Measurements from ENCODE around the gene CFAP251. TPM values are rescaled to one million over a fixed set of nuclear protein-coding genes. Genes with fewer than 3 reads are reported as not detected.
"Not testable (repeated sequence)": the region's sequence is repeated elsewhere in the genome, so short reads cannot be mapped to it uniquely, and the experiment has no call there.

The CFAP251 gene
- polyA plus RNA-seq, 3 donors: 7.8 to 16.1 (median 15.4) TPM

DNA sequence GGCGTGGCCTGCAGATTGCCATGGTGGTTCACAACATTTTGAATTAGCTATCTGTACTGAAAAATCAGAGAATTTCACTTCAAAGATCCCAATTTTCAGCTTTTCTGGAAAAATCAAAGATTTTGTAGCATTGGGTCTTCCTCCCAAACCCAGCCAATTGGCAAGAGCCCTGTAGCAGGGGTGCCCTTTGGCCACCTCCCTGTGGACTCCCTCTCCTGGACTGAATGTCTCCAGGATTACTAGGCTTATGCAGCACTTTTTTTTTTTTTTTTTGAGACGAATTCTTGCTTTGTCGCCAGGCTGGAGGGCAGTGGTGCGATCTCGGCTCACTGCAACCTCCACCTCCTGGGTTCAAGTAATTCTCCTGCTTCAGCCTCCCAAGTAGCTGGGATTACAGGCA lies 20.1 kb upstream of the CFAP251 start:
- DNase-seq: no peak

DNA sequence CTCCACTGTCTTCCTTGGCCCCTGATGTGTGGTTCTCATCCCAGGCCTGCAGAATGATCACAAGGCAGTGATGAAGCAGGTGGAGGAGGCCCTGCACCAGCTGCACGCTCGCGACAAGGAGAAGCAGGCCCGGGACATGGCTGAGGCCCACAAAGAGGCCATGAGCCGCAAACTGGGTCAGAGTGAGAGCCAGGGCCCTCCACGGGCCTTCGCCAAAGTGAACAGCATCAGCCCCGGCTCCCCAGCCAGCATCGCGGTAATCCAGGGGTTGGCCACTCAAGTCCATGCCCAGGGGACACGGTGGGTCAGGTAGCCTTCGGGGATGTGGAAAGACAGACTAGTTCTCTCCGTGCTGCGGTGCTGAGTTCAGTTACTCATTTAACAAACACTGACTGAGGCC lies 18.8 kb upstream of the CFAP251 start:
- DNase-seq: no peak

DNA sequence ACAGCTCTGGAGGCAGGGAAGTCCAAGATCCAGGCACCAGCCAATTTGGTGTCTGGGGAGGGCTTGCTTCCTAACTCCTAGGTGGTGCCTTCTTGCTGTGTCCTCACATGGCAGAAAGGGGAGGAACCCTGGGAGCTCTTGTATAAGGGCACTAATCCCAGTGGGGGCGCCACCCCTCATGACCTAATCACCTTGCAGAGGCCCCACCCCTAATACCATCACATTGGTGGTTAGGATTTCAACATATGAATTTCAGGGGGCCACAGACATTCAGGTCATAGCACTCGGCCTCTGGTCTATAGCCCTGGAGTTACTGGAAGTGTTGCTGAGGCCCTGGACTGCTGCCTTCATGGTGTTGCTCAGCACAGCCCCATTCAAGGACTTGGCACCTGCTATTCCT lies 15.2 kb upstream of the CFAP251 start:
- DNase-seq: no peak

DNA sequence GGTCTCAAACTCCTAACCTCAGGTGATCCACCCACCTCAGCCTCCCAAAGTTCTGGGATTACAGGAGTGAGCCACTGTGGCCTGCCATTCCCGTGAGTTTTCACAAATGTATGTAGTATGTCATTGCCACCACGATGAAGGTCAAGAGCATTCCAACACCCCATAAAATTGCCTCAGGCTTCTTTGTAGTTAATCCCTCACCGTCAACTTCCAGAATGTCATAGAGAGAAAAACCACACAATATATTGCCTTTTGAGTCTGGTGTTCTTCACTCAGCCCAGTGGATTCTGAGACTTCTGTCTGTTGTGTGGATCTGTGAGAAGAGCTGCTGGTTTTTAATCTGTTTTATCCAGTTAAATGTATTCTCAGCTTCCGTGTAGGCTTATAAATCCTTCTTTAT lies 12.6 kb upstream of the CFAP251 start:
- no peak for DNase-seq

DNA sequence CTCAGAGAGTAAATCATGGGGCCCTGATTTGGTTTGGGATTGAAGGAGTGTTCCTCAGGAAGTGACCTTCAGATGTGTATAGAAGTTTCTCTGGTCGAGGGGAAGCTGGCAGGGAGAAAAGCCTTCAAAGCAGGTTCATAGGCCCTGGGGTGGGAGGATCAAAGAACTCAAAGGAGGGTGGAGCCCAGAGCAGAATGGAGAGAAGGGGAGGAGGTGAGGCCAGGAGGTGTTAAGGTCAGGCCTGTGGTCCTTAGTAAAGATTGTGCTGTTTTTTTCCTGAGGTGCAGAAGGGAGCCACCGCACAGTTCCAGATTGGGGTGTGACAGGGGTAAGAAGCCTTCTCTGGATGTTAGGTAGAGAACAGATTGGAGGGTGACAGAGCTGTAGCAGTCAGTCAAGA lies 9.7 kb upstream of the CFAP251 start:
- DNase-seq: no peak

DNA sequence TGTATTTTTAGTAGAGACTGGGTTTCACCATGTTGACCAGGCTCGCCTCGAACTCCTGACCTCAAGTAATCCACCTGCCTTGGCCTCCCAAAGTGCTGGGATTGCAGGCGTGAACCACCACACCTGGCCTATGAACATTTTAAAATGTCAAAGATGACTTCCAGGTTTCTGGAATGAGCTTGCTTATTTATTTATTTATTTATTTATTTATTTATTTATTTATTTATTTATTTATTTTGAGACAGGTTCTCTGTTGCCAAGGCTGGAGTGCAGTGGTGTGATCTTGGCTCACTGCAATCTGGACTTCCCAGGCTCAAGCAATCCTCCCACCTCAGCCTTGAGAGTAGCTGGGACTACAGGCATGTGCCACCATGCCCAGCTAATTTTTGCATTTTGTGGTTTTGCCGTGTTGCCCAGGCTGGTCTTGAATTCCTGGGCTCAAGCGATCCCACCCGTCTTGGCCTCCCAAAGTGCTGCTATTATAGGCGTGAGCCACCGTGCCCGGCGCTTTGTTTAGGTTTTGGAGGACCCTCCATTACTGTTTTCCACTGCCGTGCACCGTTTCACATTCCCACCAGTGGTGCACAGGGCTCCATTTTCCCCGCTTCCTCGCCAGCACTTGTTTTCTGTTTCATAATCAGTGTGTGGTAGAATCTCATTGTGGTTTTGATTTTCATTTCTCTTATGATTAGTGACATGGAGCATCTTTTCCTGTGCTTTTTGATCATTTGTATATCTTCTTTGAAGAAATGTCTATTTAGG lies 6.4 kb upstream of the CFAP251 start:
- no peak for DNase-seq

DNA sequence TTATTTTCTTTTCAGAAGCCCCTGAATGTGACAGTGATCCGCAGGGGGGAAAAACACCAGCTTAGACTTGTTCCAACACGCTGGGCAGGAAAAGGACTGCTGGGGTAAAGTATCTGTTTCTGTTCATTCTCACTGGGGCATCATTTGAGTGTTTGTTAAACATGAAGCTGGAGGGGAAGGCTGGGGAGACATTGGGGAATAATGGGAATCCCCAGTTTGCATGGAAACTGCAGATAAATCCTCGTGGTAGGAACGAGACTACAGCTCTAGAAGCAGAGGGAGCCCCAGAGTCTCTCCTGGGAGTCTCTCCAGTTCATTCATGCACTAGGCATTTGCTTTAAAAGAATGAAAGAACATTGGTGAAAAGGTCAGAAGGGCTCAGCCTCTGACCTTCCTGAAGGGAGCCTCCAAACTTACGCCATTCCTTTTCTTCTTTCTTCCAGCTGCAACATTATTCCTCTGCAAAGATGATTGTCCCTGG lies 2.5 kb upstream of the CFAP251 start:
- no peak for DNase-seq

DNA sequence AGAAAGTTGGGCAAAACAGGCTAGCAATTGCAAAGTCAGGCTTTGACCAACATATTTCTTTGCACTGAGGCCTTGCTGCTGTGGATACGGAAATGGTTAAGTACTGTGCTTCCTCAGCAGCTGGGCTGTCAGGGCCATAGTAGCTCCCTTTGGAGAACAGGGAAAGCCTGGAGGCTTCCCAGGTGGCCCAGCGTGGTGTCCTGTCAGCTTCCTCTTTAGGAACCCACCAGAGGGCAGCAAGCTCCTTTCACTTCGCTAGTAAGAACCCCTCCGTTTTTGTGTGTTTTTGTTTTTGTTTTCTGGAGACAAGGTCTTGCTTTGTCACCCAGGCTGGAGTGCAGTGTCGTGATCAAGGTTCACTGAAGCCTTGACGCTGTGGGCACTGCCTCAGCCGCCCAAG lies 1.7 kb upstream of the CFAP251 start:
- peak; percentile 48 for DNase-seq

DNA sequence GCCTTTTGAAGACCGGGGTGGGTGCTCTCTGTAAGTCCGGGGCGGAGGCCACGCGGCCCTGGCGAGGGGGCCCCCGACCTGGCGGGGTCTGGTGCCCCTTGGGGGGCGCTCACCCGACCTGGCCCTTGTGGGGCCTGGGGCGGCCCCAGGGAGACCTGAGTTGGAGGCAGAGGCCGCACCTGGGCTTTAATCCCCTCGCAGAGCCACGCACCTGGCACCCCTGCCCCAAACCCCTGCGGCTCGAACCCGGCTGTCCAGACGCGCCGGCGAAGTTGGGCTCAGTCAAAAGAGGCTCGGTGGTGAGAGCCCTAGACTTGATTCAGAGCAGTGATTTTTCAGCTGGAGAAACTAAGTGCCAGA lies 267 bp downstream of the CFAP251 start:
- peak; percentile 7 for DNase-seq

DNA sequence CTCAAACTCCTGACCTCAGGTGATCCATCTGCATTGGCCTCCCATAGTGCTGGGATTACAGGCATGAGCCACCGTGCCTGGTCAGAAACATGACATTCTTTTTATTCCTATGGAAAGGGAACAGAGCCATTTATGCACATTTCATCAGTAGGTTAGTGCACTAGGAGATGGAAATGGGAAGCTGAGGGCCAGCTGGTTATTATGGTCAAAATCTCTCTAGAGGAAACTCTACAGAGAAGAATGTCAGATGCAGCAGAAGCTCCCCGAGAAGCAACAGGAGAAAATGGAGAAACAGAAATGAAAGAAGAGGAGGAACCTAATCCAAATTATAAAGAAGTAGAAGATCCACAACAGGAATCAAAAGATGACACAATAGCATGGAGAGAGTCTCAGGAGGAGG lies 2.7 kb downstream of the CFAP251 start:
- DNase-seq: no peak

DNA sequence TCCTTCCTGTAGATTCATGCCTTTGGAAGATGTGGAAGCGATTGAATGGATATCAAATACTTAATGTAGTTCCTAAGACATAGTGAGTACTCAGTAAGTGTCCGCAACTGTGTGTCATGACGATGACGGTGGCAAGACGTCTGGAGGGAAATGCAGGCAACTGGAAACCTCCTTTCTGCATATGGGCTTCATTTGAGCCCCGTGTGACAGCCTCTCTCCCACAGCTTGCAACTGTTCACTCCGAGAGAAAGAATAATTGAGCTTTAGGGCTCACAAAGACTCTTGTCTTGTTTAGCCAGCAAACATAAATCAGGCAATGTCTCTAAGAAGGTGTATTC lies 6.9 kb downstream of the CFAP251 start:
- DNase-seq: peak; percentile 55

DNA sequence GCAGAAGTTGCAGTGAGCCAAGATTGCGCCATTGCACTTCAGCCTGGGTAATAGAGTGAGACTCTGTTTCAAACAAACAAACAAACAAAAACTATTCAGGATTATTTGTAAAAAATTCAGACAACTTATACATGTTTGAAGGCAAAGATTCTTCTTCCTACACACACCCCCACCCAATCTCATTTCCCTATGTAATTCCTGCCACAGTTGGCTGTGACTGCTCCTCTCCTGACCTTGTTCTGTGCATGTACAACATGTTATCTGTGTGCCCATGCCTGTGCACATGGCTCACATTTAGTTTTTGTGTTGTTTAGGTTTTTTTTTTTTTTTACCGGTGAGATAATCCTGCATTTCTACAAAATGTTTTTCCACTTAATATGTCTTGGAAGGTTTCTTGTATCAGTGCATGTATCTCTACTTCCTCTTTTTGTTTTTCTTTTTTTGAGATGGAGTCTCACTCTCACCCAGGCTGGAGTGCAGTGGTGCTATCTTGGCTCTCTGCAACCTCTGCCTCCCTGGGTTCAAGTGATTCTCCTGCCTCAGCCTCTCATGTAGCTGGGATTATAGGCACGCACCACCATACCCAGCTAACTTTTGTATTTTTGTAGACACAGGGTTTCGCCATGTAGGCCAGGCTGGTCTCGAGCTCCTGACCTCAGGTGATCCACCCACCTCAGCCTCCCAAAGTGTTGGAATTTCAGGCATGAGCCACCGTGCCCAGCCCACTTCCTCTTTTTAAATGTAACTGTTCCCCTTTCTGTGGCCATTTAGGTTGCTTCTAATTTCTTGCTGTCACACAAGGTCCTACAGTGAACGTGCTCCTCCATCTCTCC lies 8.7 kb downstream of the CFAP251 start:
- DNase-seq: no peak

DNA sequence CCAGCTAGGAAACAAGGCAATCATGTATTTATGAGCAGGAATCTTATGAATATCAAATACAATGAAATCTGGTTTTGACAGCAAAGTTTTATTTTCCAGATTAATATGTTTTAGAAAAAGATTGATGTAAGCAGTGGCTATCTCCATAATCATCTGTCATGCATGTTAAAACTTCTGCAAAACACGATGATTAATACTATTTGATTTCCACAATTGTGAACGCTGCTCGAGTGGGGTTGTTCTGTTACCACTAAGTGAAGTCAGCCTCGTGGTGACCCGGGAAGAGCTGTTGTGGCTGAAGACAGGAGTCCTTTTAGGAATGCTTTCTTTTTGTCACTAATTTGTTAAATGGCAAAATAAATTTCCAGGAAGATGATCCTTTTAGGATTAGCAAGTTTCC lies 9.4 kb downstream of the CFAP251 start:
- DNase-seq: no peak

DNA sequence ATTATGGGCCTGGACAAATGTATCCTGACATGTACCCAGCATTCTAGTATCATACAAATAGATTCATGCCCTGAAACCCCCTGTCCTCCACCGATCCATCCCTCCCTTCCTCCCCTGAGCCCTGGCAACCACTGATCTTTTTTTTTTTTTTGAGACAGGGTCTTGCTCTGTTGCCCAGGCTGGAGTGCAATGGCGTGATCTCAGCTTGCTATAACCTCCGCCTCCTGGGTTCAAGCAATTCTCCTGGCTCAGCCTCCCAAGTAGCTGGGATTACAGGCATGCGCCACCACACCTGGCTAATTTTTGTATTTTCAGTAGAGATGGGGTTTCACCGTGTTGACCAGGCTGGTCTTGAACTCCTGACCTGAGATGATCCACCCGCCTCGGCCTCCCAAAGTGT lies 11.2 kb downstream of the CFAP251 start:
- not testable (repeated sequence) for DNase-seq

DNA sequence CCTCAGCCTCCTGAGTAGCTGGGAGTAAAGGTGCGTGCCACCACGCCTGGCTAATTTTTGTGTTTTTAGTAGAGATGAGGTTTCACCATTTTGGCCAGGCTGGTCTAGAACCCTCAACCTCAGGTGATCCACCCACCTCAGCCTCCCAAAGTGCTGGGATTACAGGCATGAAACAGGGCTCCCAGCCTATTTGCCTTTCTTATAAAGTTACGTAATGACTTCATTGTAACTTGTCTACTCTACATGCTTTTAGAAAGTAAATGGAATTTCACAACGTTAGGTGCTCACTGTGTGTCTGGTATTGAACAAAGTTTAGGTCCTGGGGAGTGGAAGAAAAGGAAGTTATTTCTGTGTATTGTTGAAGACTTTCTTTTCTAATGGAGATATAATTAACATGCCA lies 12.5 kb downstream of the CFAP251 start:
- no peak for DNase-seq

DNA sequence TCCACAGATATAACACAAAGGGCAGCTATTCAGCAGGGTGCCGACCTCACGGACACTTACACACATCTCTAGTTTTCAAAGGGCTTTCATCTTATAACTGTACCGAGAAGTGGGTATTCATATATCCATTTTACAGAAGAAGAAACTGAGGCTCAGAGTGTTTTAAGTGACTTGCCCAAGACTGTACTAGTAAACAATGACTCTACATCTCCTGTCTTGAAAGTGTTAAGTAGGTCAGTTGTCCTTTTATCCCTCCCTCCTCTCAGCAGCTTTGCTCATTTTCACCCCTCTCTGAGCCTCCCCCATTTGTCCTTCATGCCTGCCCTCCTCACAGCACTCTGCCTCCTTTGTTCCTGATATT lies 13.8 kb downstream of the CFAP251 start:
- DNase-seq: no peak

DNA sequence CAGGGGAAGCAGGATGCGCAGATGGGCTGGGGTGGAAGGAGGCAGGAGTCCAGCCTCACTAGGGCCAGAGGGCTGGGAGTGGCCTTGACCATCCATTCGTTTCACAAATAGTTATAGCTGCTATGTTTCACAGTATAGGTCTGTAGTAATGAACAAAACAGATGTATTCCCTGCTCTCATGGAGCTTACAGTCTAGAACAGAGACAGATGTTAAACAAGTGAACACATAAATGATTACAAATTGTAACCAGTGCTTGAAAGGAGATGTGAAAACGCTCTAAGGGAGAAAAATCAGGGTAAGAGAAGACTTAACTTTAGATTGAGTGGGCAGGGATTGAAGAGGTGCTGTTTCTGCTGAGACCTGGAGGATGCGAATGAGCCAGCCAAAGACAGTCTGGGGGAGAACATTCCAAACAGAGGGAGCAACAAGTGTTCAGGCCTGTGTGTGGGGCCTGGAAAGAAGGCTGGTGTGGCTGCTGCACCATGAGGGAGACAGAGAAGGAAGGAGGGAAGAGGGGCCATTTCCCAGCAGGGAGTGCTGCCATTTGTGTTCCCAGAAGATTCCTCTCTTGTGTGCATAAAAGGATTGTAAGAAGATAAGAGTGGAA lies 14.6 kb downstream of the CFAP251 start:
- DNase-seq: no peak

DNA sequence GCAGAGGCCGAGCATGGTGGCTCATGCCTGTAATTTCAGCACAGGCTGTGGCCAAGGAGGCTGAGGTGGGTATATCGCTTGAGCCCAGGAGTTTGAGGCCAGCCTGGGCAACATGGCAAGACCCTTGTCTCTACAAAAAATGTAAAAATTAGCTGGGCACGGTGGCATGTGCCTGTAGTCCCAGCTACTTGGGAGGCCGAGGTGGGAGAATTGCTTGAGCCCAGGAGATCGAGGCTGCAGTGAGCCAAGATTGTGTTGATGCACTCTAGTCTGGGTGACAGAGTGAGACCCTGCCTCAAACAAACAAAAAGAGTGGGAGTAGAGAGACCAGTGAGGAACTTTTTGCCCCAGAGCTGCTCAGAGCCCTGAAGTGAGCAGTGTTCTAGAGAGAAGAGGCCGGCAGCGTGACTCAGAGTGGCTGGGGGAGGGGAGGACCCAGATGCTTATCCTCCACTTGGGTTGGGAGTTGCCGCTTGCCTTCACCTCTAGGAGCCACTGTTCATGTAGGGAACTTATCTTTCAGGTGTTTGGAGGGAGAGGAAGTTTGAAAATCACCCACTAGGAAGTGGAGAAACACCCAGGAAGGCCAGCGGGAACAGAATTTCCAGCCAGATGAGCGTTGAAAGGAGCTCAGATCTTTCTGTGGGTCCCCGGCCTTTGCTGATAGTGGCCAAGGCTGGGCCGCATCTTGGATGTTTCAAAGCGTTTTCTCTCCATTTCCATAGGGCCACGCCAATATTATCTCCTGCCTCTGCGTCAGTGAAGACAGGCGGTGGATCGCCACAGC lies 15.3 kb downstream of the CFAP251 start:
- DNase-seq: no peak

DNA sequence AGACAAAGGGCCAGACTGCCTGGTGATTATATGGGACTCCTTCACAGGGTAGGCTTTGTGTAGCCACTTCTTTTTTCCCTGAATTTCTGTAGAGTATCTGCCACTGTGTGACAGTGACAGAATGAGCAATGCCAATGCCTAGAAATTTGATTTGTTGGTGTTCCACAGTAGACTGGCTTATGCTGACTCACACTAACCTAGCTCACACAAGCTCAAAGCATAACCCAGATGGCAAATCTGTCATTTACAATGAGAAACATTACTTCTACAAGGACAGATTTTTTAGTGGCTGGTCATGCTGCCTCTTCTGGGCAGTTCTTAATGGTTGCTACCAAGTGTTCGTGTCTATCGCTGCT lies 15.9 kb downstream of the CFAP251 start:
- no peak for DNase-seq

DNA sequence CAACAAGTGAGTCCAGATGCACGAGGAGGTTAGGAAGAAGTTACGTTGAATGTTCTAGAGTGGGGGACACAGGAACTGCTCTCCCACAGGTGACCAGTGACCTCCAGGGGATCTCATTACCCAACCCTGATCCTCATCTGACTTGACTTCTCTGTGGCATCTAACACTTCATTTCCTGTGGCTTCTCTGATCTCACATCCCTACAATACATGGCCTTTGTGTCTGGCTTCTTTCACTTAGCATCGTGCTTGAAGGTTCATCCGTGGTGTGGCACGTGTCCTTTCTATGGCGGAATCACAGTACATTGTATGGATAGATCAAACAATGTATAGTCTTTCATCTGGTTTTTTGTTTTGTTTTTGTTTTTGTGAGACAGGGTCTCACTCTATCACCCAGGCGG lies 19.3 kb downstream of the CFAP251 start:
- no peak for DNase-seq

DNA sequence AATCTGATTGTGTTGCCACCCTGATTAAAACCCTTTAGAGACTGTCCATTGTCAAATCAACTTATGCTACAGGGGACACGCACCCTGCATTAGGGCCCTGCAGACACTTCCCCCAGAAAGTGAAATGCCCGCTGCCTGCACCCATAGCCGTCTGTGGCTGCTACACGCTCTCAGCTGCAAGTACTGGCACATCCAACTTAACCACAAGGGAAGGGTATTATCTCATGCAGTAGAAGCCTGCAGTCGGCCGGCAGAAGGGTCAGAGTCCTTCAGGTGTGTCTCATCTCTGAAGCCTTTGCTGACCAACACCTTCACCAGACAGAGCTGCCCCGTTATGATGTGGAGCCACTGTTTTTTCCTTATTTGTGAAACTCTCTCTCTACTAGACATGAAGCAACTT lies 20.8 kb downstream of the CFAP251 start:
- no peak for DNase-seq

DNA sequence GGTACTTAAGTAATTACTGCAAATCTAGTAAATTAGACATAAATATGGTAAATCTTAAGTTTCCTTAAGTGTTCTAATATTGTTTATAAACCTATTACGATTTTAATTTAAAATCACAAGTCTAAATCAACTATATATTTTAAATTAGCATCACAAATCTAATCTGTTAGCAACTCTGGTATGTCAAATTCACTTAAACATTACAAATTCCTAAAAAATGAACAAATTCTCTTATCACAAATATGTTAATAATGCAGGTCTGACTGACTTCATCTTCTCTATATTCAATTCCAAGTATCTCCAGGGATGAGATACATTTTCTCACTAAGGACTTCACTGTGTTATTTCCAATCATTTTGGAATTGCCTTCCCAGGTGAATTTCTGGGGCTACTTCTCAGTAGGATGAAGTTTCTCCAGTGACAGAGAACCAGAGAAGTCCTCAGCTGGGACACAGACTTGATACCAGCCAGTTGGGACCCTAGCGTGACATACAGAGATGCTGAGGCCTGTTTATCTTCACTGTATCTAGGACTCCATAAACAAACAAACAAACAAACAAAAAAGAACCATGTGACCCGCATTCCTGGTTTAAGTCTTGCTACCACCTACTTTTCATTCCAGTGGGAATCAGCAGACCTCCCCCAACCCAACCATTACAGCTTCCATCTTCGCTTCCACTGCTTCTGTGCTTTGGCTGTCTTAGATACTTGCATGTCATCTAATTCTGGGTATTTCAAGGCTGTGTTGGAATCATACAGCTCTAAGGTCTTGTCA lies 21.8 kb downstream of the CFAP251 start:
- no peak for DNase-seq

All from renal pelvis (tissue), 4 donors.